ENCODE data around the gene RFT1.

The RFT1 gene

GRCh38 chr3:53171827-53172505, 41.7 kb upstream of the RFT1 start:
- Histone ChIP-seq H3K27ac (replicated peaks) (peak overlapping the region; percentile 97), H3K27me3 (ENCODE audit: insufficient read depth, poor library complexity, severe bottlenecking) (no peaks in the 10 kb centered on the region), H3K4me3 (replicated peaks; ENCODE audit: insufficient read depth, low read length) (peak overlapping the region; percentile 41)
- TF ChIP-seq SPI1 (IDR thresholded peaks at IDR 0.05; ENCODE audit: borderline replicate concordance, low read depth) (peak; percentile 86), GABPA (IDR thresholded peaks at IDR 0.05; ENCODE audit: low read depth) (no peak), POLR2AphosphoS5 (IDR thresholded peaks at IDR 0.05; ENCODE audit: low read depth) (peak; percentile 67; the same call in 1 of the 2 replicates)
- DNase-seq (ENCODE audit: low read depth in 1 of 2, low spot score in 1 of 2), result peak; percentile 92 to 94

- TF ChIP-seq SPI1 (IDR thresholded peaks at IDR 0.05; ENCODE audit: borderline replicate concordance, low read depth), result no peak
- TF ChIP-seq CTCF (IDR thresholded peaks at IDR 0.05; ENCODE audit: insufficient read depth, low read length), result no peak
- no peak; the same call in none of the 2 replicates for TF ChIP-seq POLR2AphosphoS5 (IDR thresholded peaks at IDR 0.05; ENCODE audit: low read depth)
- no peak for TF ChIP-seq REST (IDR thresholded peaks at IDR 0.05; ENCODE audit: insufficient replicate concordance, low read depth)
- no peak for TF ChIP-seq GABPA (IDR thresholded peaks at IDR 0.05; ENCODE audit: low read depth)
- H3K27ac ChIP-seq (replicated peaks), result peak overlapping the region; percentile 97
These were observed 40.8 kb upstream of the RFT1 start for GRCh38 chr3:53171064-53171418.

GRCh38 chr3:53170325-53171063, 40.3 kb upstream of the RFT1 start:
- Histone ChIP-seq H3K27ac (replicated peaks) (peak overlapping the region; percentile 97), H3K4me3 (replicated peaks; ENCODE audit: insufficient read depth, low read length) (peak overlapping the region; percentile 41), H3K27me3 (ENCODE audit: insufficient read depth, poor library complexity, severe bottlenecking) (no peaks in the 10 kb centered on the region)
- peak; percentile 95 to 98 for DNase-seq (ENCODE audit: low read depth in 1 of 2, low spot score in 1 of 2)
- TF ChIP-seq GABPA (IDR thresholded peaks at IDR 0.05; ENCODE audit: low read depth), result no peak; the same call in 1 of the 2 replicates
- peak; percentile 91 for TF ChIP-seq POLR2AphosphoS5 (IDR thresholded peaks at IDR 0.05; ENCODE audit: low read depth)

More at GRCh38 chr3:53171064-53171418, 40.8 kb upstream of the RFT1 start:
- no peak for DNase-seq (ENCODE audit: low read depth in 1 of 2, low spot score in 1 of 2)
- Histone ChIP-seq H3K4me3 (replicated peaks; ENCODE audit: insufficient read depth, low read length) (peak overlapping the region; percentile 41), H3K27me3 (ENCODE audit: insufficient read depth, poor library complexity, severe bottlenecking) (no peaks in the 10 kb centered on the region)

- H3K4me3 ChIP-seq (replicated peaks; ENCODE audit: insufficient read depth, low read length), result peak overlapping the region; percentile 45
- TF ChIP-seq POLR2AphosphoS5 (IDR thresholded peaks at IDR 0.05; ENCODE audit: low read depth) (no peak), SPI1 (IDR thresholded peaks at IDR 0.05; ENCODE audit: borderline replicate concordance, low read depth) (peak; percentile 93), GABPA (IDR thresholded peaks at IDR 0.05; ENCODE audit: low read depth) (no peak)
- H3K27me3 ChIP-seq (ENCODE audit: insufficient read depth, poor library complexity, severe bottlenecking), result no peaks in the 10 kb centered on the region
- no peak for DNase-seq (ENCODE audit: low read depth in 1 of 2, low spot score in 1 of 2)
- peak overlapping the region; percentile 97 for H3K27ac ChIP-seq (replicated peaks)
These were observed 39.6 kb upstream of the RFT1 start for GRCh38 chr3:53169832-53170324.

- peak; percentile 83 to 98 for DNase-seq (ENCODE audit: low read depth in 1 of 2, low spot score in 1 of 2)
- Histone ChIP-seq H3K4me3 (replicated peaks; ENCODE audit: insufficient read depth, low read length) (peak overlapping the region; percentile 45), H3K27ac (replicated peaks) (peak overlapping the region; percentile 97), H3K27me3 (ENCODE audit: insufficient read depth, poor library complexity, severe bottlenecking) (no peaks in the 10 kb centered on the region)
- peak; percentile 98 for TF ChIP-seq POLR2AphosphoS5 (IDR thresholded peaks at IDR 0.05; ENCODE audit: low read depth)
- no peak; the same call in 1 of the 2 replicates for TF ChIP-seq SPI1 (IDR thresholded peaks at IDR 0.05; ENCODE audit: borderline replicate concordance, low read depth)
- peak; percentile 1 for TF ChIP-seq CTCF (IDR thresholded peaks at IDR 0.05; ENCODE audit: insufficient read depth, low read length)
- peak; percentile 66 for TF ChIP-seq REST (IDR thresholded peaks at IDR 0.05; ENCODE audit: insufficient replicate concordance, low read depth)
- peak; percentile 29; the same call in 1 of the 2 replicates for TF ChIP-seq GABPA (IDR thresholded peaks at IDR 0.05; ENCODE audit: low read depth)
These were observed 39.0 kb upstream of the RFT1 start for GRCh38 chr3:53169045-53169831.

Data from HL-60 (cell line).